HUES6 (cell line): ENCODE data around the gene AKAP13.

ENCODE experiments used
- H3K27ac ChIP-seq: 2 replicates; pipeline ENCODE4 v1.7.0; 2013; ENCODE audit warnings: low read depth, mild to moderate bottlenecking, low read length, inconsistent platforms
- H3K27me3 ChIP-seq: 2 replicates; pipeline ENCODE4 v1.6.1; 2013; ENCODE audit warnings: low read length; ENCODE audit not compliant: control insufficient read depth, insufficient read depth
- H3K36me3 ChIP-seq: 2 replicates; pipeline ENCODE4 v1.6.1; 2013; ENCODE audit warnings: low read length; ENCODE audit not compliant: control insufficient read depth, insufficient read depth
- H3K4me1 ChIP-seq: 2 replicates; pipeline ENCODE4 v1.6.1; 2013; ENCODE audit warnings: low read length; ENCODE audit not compliant: control insufficient read depth, insufficient read depth
- H3K4me3 ChIP-seq: 2 replicates; pipeline ENCODE4 v1.5.1; 2013; ENCODE audit warnings: low read depth, low read length
- H3K9ac ChIP-seq: one replicate; pipeline ENCODE4 v1.6.1; 2013; ENCODE audit warnings: mild to moderate bottlenecking, low read length
- H3K9me3 ChIP-seq: 2 replicates; pipeline ENCODE4 v1.6.1; 2013; ENCODE audit warnings: low read depth, low read length; ENCODE audit not compliant: control insufficient read depth, insufficient read depth

AKAP13 gene

GRCh38 chr15:85377986-85378385, 2.4 kb upstream of the AKAP13 start:
- Histone ChIP-seq H3K9ac (no peak overlapping the region), H3K4me1 (peaks cover 13% of the 10 kb centered on the region; the same call in 1 of the 2 replicates), H3K27me3 (no peaks in the 10 kb centered on the region), H3K9me3 (no peaks in the 10 kb centered on the region), H3K27ac (no peak overlapping the region), H3K36me3 (no peaks in the 10 kb centered on the region), H3K4me3 (no peak overlapping the region)

GRCh38 chr15:85379403-85380131, 836 bp upstream of the AKAP13 start:
- Histone ChIP-seq H3K9ac (peak overlapping the region; percentile 71), H3K27ac (peak overlapping the region; percentile 36; the same call in 1 of the 2 replicates), H3K9me3 (no peaks in the 10 kb centered on the region), H3K27me3 (no peaks in the 10 kb centered on the region), H3K4me3 (peak overlapping the region; percentile 84), H3K4me1 (peaks cover 23% of the 10 kb centered on the region; the same call in 1 of the 2 replicates), H3K36me3 (no peaks in the 10 kb centered on the region)

- Histone ChIP-seq H3K36me3 (no peaks in the 10 kb centered on the region), H3K27me3 (no peaks in the 10 kb centered on the region), H3K9me3 (no peaks in the 10 kb centered on the region), H3K9ac (peak overlapping the region; percentile 88), H3K27ac (no peak overlapping the region), H3K4me1 (peaks cover 23% of the 10 kb centered on the region; the same call in 1 of the 2 replicates), H3K4me3 (peak overlapping the region; percentile 87)
Measured at GRCh38 chr15:85380812-85381642, 624 bp downstream of the AKAP13 start.

- Histone ChIP-seq H3K27ac (no peak overlapping the region), H3K4me3 (peak overlapping the region; percentile 87), H3K27me3 (no peaks in the 10 kb centered on the region), H3K4me1 (peaks cover 23% of the 10 kb centered on the region; the same call in 1 of the 2 replicates), H3K36me3 (no peaks in the 10 kb centered on the region), H3K9ac (peak overlapping the region; percentile 63), H3K9me3 (no peaks in the 10 kb centered on the region)
Measured at GRCh38 chr15:85381850-85382751, 1.7 kb downstream of the AKAP13 start.

GRCh38 chr15:85382942-85383341, 2.5 kb downstream of the AKAP13 start:
- H3K27me3 ChIP-seq, result no peaks in the 10 kb centered on the region
- no peaks in the 10 kb centered on the region for H3K9me3 ChIP-seq
- peaks cover 23% of the 10 kb centered on the region; the same call in 1 of the 2 replicates for H3K4me1 ChIP-seq
- no peak overlapping the region for H3K27ac ChIP-seq
- H3K9ac ChIP-seq, result no peak overlapping the region
- no peak overlapping the region for H3K4me3 ChIP-seq
- no peaks in the 10 kb centered on the region for H3K36me3 ChIP-seq

GRCh38 chr15:85383470-85384148, 3.2 kb downstream of the AKAP13 start:
- Histone ChIP-seq H3K27ac (no peak overlapping the region), H3K9me3 (no peaks in the 10 kb centered on the region), H3K36me3 (no peaks in the 10 kb centered on the region), H3K4me1 (peaks cover 23% of the 10 kb centered on the region; the same call in 1 of the 2 replicates), H3K9ac (no peak overlapping the region), H3K4me3 (peak overlapping the region; percentile 11; the same call in 1 of the 2 replicates), H3K27me3 (no peaks in the 10 kb centered on the region)

GRCh38 chr15:85386261-85386660, 5.9 kb downstream of the AKAP13 start:
- Histone ChIP-seq H3K4me1 (peaks cover 31% of the 10 kb centered on the region), H3K27ac (no peak overlapping the region), H3K9me3 (no peaks in the 10 kb centered on the region), H3K4me3 (no peak overlapping the region), H3K36me3 (no peaks in the 10 kb centered on the region), H3K27me3 (no peaks in the 10 kb centered on the region), H3K9ac (no peak overlapping the region)

- Histone ChIP-seq H3K4me3 (no peak overlapping the region), H3K27ac (no peak overlapping the region), H3K4me1 (peaks cover 24% of the 10 kb centered on the region), H3K36me3 (no peaks in the 10 kb centered on the region), H3K9me3 (no peaks in the 10 kb centered on the region), H3K9ac (no peak overlapping the region), H3K27me3 (no peaks in the 10 kb centered on the region)
Measured at GRCh38 chr15:85388566-85389305, 8.3 kb downstream of the AKAP13 start.

GRCh38 chr15:85389306-85389650, 8.9 kb downstream of the AKAP13 start:
- H3K9ac ChIP-seq, result no peak overlapping the region

GRCh38 chr15:85389772-85390171, 9.4 kb downstream of the AKAP13 start:
- Histone ChIP-seq H3K9me3 (no peaks in the 10 kb centered on the region), H3K36me3 (no peaks in the 10 kb centered on the region), H3K4me3 (no peak overlapping the region), H3K27me3 (no peaks in the 10 kb centered on the region), H3K4me1 (peaks cover 30% of the 10 kb centered on the region), H3K9ac (no peak overlapping the region), H3K27ac (no peak overlapping the region)

More at GRCh38 chr15:85389306-85389650, 8.9 kb downstream of the AKAP13 start:
- no peak overlapping the region for H3K4me3 ChIP-seq
- no peaks in the 10 kb centered on the region for H3K27me3 ChIP-seq
- H3K4me1 ChIP-seq, result peaks cover 25% of the 10 kb centered on the region
- H3K27ac ChIP-seq, result no peak overlapping the region
- H3K9me3 ChIP-seq, result no peaks in the 10 kb centered on the region
- H3K36me3 ChIP-seq, result no peaks in the 10 kb centered on the region
